Occipital lobe (tissue), 2 donors: ENCODE measurements around the gene SLC25A34. TPM values are rescaled to one million over a fixed set of nuclear protein-coding genes. Genes with fewer than 3 reads are reported as not detected.

Experiments
- DNase-seq: peaks from one replicate; lab custom pipeline; 2025; lab: John Stamatoyannopoulos, UW
- total RNA-seq: library from RNA; depleted of rRNA; stranded (reverse); fragments of >200 nt; gene quantifications from one replicate; pipeline ENCODE4 v1.2.3, GENCODE V29; 2014

Gene SLC25A34
- total RNA-seq, 1 donor from 2014 or later: 1.2 TPM

GRCh38 chr1:15751717-15752116 lies 15.7 kb downstream of the SLC25A34 start:
- no peak for DNase-seq

GRCh38 chr1:15753776-15754175 lies 17.7 kb downstream of the SLC25A34 start:
- DNase-seq: no peak

- no peak for DNase-seq
Measured at GRCh38 chr1:15755021-15755645, 19.1 kb downstream of the SLC25A34 start.

GRCh38 chr1:15755646-15756040 lies 19.6 kb downstream of the SLC25A34 start:
- DNase-seq: no peak

DNA sequence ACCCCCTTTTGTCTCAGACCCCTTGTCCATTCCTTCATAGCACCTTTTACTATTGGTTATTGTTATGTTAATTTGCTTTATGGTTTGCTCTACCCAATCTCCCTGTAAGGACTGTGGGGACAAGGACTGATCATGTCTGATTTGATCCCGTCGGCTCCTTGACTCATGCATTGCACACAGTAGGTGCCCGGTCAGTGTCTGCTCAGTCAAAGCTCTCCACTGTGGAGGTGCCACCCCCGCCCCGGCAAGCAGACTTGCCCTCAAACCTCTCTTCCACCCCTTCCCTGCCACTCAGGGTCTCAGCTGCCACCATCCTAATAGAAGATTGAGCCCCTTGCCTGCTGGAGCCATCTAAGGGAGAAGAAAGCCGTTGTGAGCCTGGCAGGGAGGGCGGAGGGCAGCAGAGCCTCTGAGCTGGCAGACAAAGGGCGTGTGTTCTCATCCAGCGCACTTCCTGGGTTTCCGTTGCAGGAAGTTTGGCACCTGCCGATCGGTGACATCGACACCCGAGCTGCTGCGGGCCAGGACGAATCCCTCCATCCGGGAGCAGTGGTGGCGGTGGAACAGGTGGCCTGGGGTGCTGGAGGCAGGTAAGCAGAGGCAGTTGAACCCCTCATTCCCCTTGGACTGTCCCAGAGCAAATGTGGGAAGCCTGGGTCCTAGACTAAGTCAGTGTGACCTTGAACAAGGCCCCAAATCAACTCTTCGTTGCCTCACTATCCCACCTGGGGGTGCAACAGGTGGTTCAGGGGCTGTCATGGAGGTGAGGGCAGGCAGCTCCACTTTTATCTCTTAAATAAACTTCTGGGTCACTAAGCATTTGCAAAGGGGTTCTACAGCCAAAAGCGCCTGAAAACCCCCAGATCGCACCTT lies 20.3 kb downstream of the SLC25A34 start:
- no peak for DNase-seq

DNA sequence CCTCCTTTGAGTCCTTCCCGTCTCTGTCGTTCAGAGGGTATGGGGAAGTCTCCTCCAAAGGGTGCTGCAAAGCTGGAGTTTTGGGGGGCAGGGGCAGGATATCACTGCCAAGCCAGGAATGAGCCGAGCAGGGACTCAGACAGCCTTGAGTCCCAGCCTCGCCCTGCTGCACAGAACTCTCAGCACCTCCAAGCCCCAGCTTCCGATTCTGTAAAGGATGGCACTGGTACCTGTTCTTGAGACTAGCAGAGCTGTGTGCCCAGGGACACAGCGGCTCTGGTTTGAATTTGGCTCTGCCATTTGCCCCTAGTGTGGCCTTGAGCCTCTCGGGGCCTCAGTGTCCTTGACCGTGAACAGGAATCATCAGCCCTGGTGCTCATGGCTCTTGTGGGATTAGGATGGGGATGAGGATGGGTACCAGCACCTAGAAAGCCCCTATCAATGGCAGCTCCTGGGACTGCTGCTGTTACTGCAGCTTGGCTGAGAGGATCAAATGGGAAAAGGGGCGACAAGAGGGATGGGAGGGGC lies 21.0 kb downstream of the SLC25A34 start:
- DNase-seq: no peak

GRCh38 chr1:15757575-15758342 lies 21.7 kb downstream of the SLC25A34 start:
- DNase-seq: no peak

GRCh38 chr1:15758343-15758931 lies 22.4 kb downstream of the SLC25A34 start, which contains the start of gene FBLIM1:
Gene FBLIM1 (plus strand): TSS chr1:15758795. CDS start chr1:15764984, 6,189 bp downstream.
- DNase-seq: no peak

- DNase-seq: no peak
Measured at GRCh38 chr1:15758953-15759661, 23.0 kb downstream of the SLC25A34 start.

GRCh38 chr1:15760520-15761211 lies 24.6 kb downstream of the SLC25A34 start:
- no peak for DNase-seq

DNA sequence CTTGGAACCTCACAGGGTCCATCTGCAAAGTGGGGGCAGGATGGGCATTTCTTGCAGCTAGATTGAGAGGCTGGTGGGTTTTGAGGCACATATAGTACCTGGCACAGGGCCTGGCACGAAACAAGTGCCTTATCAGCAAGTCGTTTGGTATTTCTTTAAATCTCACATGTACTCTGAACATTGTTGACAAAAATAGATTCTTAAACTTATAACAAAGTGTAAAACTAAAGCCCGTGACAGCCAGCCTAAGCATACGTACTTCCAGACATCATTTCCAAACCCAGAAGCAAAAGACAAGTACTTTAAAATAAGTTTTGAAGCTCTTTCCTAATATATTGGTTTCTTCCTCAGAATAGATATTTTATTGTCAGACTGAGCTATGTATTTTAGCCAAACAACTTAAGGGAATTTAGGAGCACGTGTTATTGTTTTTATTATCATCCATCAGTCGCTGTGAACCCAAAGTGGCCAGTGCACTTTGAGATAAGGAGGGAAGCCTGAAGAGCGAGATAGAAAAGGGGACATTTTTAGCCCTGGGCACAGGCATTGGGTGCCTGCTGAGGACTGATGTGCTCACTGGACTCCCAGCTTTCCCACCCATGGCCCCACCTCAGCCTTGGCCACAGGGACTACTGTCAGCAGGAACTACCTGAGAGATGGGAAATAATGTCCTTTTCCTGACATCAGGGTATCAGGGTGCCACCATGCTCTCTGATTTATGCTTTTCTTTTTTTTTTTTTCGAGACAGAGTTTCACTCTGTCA lies 25.5 kb downstream of the SLC25A34 start:
- no peak for DNase-seq

- no peak for DNase-seq
Measured at GRCh38 chr1:15762546-15762945, 26.5 kb downstream of the SLC25A34 start.

- DNase-seq: no peak
Measured at GRCh38 chr1:15764269-15764764, 28.3 kb downstream of the SLC25A34 start.

GRCh38 chr1:15764890-15765289 lies 28.8 kb downstream of the SLC25A34 start:
- no peak for DNase-seq

DNA sequence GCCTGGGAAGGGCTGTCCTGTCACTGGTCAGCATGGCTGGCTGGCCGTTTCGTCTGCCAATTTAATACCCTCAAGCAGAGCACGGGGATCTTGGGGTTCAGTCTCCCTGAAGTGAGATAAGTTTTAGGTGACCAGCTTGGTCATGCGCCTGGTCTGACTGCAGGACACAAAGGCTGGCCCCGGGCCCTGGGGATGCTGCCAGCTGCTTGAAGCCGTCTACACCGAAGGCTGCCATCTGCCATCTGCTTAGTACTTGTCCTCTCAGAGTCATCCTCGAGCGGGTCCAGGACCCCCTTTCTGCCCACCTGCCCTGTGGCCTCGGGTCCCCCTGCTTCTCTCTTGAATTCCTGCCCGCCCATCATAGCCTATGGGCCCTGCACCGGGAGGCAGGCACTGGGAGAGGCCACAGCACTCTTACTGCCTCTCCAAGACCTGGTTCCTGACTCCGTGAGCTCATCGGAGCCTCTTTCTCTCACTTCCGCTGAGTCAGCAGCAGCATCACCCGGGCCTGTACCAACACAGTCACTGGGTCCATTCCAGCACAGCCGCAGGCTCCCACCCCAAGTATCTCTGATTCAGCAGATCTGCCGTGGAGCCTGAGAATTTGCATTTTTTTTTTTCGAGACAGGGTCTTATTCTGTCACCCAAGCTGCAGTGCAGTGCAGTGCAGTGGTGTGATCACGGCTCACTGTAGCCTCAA lies 29.6 kb downstream of the SLC25A34 start:
- no peak for DNase-seq

DNA sequence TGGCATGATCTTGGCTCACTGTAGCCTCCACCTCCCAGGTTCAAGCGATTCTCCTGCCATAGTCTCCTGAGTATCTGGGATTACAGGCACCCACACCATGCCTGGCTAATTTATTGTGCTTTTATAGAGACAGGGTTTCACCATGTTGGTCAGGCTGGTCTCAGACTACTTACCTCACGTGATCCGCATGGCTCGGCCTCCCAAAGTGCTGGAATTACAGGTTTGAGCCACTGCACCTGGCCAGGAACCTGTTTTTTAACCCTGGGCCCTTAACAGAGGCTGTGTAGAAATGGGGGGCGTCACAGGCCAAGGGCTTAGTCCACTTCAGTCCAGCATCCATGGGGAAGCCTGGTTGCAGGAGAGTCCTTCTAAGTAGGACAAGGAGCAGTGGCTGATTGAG lies 31.9 kb downstream of the SLC25A34 start:
- DNase-seq: no peak

GRCh38 chr1:15768388-15768787 lies 32.3 kb downstream of the SLC25A34 start:
- DNase-seq: no peak

- DNase-seq: no peak
Measured at GRCh38 chr1:15770313-15770962, 34.4 kb downstream of the SLC25A34 start.
